Fibroblast of lung (primary cell): Measurements from ENCODE around the gene ANKS1B. TPM values are rescaled to one million over a fixed set of nuclear protein-coding genes. Genes with fewer than 3 reads are reported as not detected.

Experiments used
- DNase-seq, 2 donors: peaks; one replicate each; pipeline versions ENCODE4 v3.0.0 to v3.0.0-alpha.2; 2010; ENCODE audit warnings: low read depth in 2 of 2
- H2AFZ ChIP-seq: 2 replicates; pipeline ENCODE4 v1.5.1; 2012; ENCODE audit warnings: low read length, control low read depth, inconsistent platforms
- H3K27ac ChIP-seq: 2 replicates; pipeline ENCODE4 v1.5.1; 2011; ENCODE audit warnings: low read length, control low read depth; ENCODE audit not compliant: insufficient read depth
- H3K27me3 ChIP-seq: 2 replicates; pipeline ENCODE4 v1.5.1; 2011; ENCODE audit warnings: mild to moderate bottlenecking, low read length; ENCODE audit not compliant: control insufficient read depth, insufficient read depth
- H3K36me3 ChIP-seq: 2 replicates; pipeline ENCODE4 v1.5.1; 2011; ENCODE audit warnings: low read length; ENCODE audit not compliant: control insufficient read depth, insufficient read depth
- H3K4me1 ChIP-seq: 2 replicates; pipeline ENCODE4 v1.5.1; 2011; ENCODE audit warnings: low read length; ENCODE audit not compliant: control insufficient read depth, insufficient read depth; ENCODE audit errors: extremely low read depth
- H3K4me2 ChIP-seq: 2 replicates; pipeline ENCODE4 v1.5.1; 2011; ENCODE audit warnings: low read length, control low read depth; ENCODE audit not compliant: insufficient read depth; ENCODE audit errors: extremely low read depth
- H3K4me3 ChIP-seq, 4 experiments: fragments of 200-600 bp in 1 of 4; sonication (generic) in 1 of 4; replicated peaks in 1 of 4; 2 replicates each; pipeline ENCODE4 v1.5.1; 2011 to 2016; ENCODE audit warnings: low read length in 4 of 4, low read depth in 3 of 4, mild to moderate bottlenecking in 3 of 4, control low read depth in 2 of 4, inconsistent platforms in 1 of 4, mixed read lengths in 1 of 4; ENCODE audit not compliant: insufficient read depth in 1 of 4; ENCODE audit errors: control extremely low read depth in 1 of 4
- H3K79me2 ChIP-seq: 2 replicates; pipeline ENCODE4 v1.5.1; 2012; ENCODE audit warnings: mild to moderate bottlenecking, low read length, inconsistent platforms; ENCODE audit not compliant: control insufficient read depth, insufficient read depth
- H3K9ac ChIP-seq: 2 replicates; pipeline ENCODE4 v1.5.1; 2011; ENCODE audit warnings: mild to moderate bottlenecking, low read length, control low read depth; ENCODE audit not compliant: insufficient read depth
- H3K9me3 ChIP-seq: 2 replicates; pipeline ENCODE4 v1.5.1; 2012; ENCODE audit warnings: low read depth, low read length; ENCODE audit not compliant: control insufficient read depth, insufficient read depth
- H4K20me1 ChIP-seq: 2 replicates; pipeline ENCODE4 v1.5.1; 2011; ENCODE audit warnings: low read length; ENCODE audit not compliant: control insufficient read depth, insufficient read depth; ENCODE audit errors: extremely low read depth
- CTCF ChIP-seq, 2 donors: IDR thresholded peaks in 1 of 2; conservative IDR thresholded peaks in 1 of 2; 1 replicate in 1 of 2; 2 replicates in 1 of 2; pipeline ENCODE4 v1.5.1; 2011 to 2012; ENCODE audit warnings: low read length in 2 of 2, control low read depth in 1 of 2, inconsistent platforms in 1 of 2, low read depth in 1 of 2, mild to moderate bottlenecking in 1 of 2
- EZH2 ChIP-seq: IDR thresholded peaks from 2 replicates; pipeline ENCODE4 v1.5.1; 2012; ENCODE audit warnings: low read length, control low read depth, mild to moderate bottlenecking; ENCODE audit errors: missing control alignments
- polyA plus RNA-seq, 2 donors: library from polyadenylated mRNA; depleted of rRNA in 1 of 2; stranded (reverse) in 1 of 2; unstranded in 1 of 2; fragments of >200 nt; gene quantifications; 2 replicates each; pipeline ENCODE4 v1.2.1, GENCODE V29; 2011 to 2012; ENCODE audit warnings: missing spikeins in 1 of 2
- total RNA-seq: library from RNA; depleted of rRNA; stranded (reverse); fragments of >200 nt; gene quantifications from 2 replicates; pipeline ENCODE4 v1.2.1, GENCODE V29; 2014

The ANKS1B gene
- total and polyA plus RNA-seq, 2 donors (not counting 1 experiment from before 2014, with no cell fraction given) = 0.11 to 0.83 TPM

GRCh38 chr12:99170037-99170436 lies 814.7 kb downstream of the ANKS1B start:
- Histone ChIP-seq H3K27ac (no peak overlapping the region), H4K20me1 (no peaks in the 10 kb centered on the region), H3K4me3 (no peak overlapping the region), H3K4me2 (no peak overlapping the region), H3K9me3 (no peaks in the 10 kb centered on the region), H3K9ac (no peak overlapping the region), H3K27me3 (no peaks in the 10 kb centered on the region), H2AFZ (no peak overlapping the region), H3K79me2 (no peaks in the 10 kb centered on the region), H3K4me1 (no peaks in the 10 kb centered on the region), H3K36me3 (no peaks in the 10 kb centered on the region)
- no peak for DNase-seq
- TF ChIP-seq EZH2 = no peak
- TF ChIP-seq CTCF (conservative IDR thresholded peaks at IDR 0.05 in 1 of 2, IDR thresholded peaks at IDR 0.05 in 1 of 2; ENCODE audit: low read depth in 1 of 2, low read length in 2 of 2) = no peak

GRCh38 chr12:99157946-99158345 lies 826.8 kb downstream of the ANKS1B start:
- Histone ChIP-seq H4K20me1 (no peaks in the 10 kb centered on the region), H3K4me3 (no peak overlapping the region), H3K9ac (no peak overlapping the region), H3K79me2 (no peaks in the 10 kb centered on the region), H3K9me3 (no peaks in the 10 kb centered on the region), H3K27ac (no peak overlapping the region), H3K36me3 (no peaks in the 10 kb centered on the region), H3K4me1 (no peaks in the 10 kb centered on the region), H3K4me2 (no peak overlapping the region), H2AFZ (no peak overlapping the region), H3K27me3 (no peaks in the 10 kb centered on the region)
- TF ChIP-seq CTCF (conservative IDR thresholded peaks at IDR 0.05 in 1 of 2, IDR thresholded peaks at IDR 0.05 in 1 of 2; ENCODE audit: low read depth in 1 of 2, low read length in 2 of 2) = no peak
- no peak for TF ChIP-seq EZH2
- peak in 1 of 2 donors; percentile 82 for DNase-seq

GRCh38 chr12:99154983-99155336 lies 829.8 kb downstream of the ANKS1B start:
- no peaks in the 10 kb centered on the region for H3K4me1 ChIP-seq
- no peaks in the 10 kb centered on the region for H3K9me3 ChIP-seq
- no peak overlapping the region for H3K4me2 ChIP-seq
- H3K27ac ChIP-seq = no peak overlapping the region
- H3K4me3 ChIP-seq = no peak overlapping the region
- no peaks in the 10 kb centered on the region for H3K27me3 ChIP-seq
- no peaks in the 10 kb centered on the region for H4K20me1 ChIP-seq
- H3K36me3 ChIP-seq = no peaks in the 10 kb centered on the region
- no peak overlapping the region for H3K9ac ChIP-seq
- H2AFZ ChIP-seq = no peak overlapping the region
- no peak for DNase-seq
- no peaks in the 10 kb centered on the region for H3K79me2 ChIP-seq
- TF ChIP-seq EZH2 (no peak), CTCF (conservative IDR thresholded peaks at IDR 0.05 in 1 of 2, IDR thresholded peaks at IDR 0.05 in 1 of 2; ENCODE audit: low read depth in 1 of 2, low read length in 2 of 2) (no peak)
